ENCODE results near the gene SLC38A1. TPM values are rescaled to one million over a fixed set of nuclear protein-coding genes. Genes with fewer than 3 reads are reported as not detected.

Gene SLC38A1
- polyA plus RNA-seq, 1 of the 3 experiments (the other 2 are of a cell fraction), result 20.7 TPM

DNA sequence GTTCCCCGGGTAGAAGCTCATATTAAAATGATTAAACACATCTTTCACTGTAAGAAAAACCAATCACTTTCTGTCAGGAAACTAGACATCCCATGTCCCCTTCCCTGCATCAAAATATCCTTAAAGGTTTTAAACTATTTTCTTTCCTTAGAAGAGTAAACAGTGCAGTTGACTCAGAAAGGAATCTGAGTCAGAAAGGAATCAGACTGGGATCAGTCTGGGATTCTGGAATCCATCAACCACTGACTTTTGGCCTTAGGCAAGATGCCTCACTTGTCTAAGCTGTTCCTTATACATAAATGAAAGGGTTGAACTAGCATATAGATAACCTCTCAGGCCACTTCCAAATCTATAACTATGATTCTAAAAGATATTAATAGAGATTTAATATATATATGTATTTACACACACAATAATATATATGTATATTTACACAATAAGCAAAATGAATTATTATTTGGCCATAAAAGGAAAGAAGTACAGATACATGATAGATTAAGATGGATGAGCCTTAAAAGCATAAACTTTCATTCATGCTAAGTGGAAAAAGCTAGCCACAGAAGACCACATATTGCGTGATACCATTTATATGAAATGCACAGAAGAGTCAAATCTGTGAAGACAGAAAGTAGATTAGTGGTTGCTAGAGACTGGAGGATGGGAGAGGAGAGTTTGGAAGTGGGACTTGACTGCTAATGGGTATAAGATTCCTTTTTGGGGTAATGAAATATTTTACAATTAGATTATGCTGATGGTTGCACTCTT lies 114.4 kb downstream of the SLC38A1 start:
- Histone ChIP-seq H3K4me1 (ENCODE audit: control insufficient read depth in 1 of 2, insufficient read depth in 2 of 2, low read depth in 1 of 2, low read length in 1 of 2) (peaks cover 9 to 36% of the 10 kb centered on the region in 2 experiments; a peak in 2 of 4 replicates), H3K27me3 (ENCODE audit: insufficient read depth) (no peaks in the 10 kb centered on the region), H3K9me2 (no peaks in the 10 kb centered on the region), H3K4me3 (ENCODE audit: low read depth in 2 of 2, low read length in 1 of 2) (peak overlapping the region in 1 of 2 experiments; percentile 41; a peak in 1 of 4 replicates), H3K9ac (peak overlapping the region; percentile 42; the same call in 1 of the 2 replicates), H3K9me3 (peaks cover 6% of the 10 kb centered on the region; the same call in 1 of the 2 replicates), H3F3A (replicated peaks; ENCODE audit: insufficient read depth) (peaks cover 20% of the 10 kb centered on the region), H2AFZ (ENCODE audit: low read depth) (peak overlapping the region; percentile 69; the same call in 1 of the 2 replicates), H3K79me2 (ENCODE audit: insufficient read depth) (no peaks in the 10 kb centered on the region), H3K36me3 (replicated peaks in 1 of 2; ENCODE audit: control insufficient read depth in 1 of 2, insufficient read depth in 2 of 2, low read length in 1 of 2) (no peaks in the 10 kb centered on the region), H3K4me2 (peak overlapping the region; percentile 66), H3K27ac (ENCODE audit: low read depth in 2 of 2, low read length in 1 of 2) (peak overlapping the region; percentile 85 to 86), H4K20me1 (ENCODE audit: insufficient read depth) (no peaks in the 10 kb centered on the region)
- POLR2A ChIA-PET, result no interaction called here
- CTCF ChIA-PET, result interaction anchor here (0.8 to 2.3 kb wide), 13 partner anchors 9 to 523 kb away, joined by 3 to 13 read pairs (median 4); partner anchors contain the start of gene SLC38A1
- no peak for DNase-seq
- 36% methylated on average over 2 of the region's 2 CpGs for WGBS (ENCODE audit: low lambda C conversion rate)
- TF ChIP-seq, protein P1, sequence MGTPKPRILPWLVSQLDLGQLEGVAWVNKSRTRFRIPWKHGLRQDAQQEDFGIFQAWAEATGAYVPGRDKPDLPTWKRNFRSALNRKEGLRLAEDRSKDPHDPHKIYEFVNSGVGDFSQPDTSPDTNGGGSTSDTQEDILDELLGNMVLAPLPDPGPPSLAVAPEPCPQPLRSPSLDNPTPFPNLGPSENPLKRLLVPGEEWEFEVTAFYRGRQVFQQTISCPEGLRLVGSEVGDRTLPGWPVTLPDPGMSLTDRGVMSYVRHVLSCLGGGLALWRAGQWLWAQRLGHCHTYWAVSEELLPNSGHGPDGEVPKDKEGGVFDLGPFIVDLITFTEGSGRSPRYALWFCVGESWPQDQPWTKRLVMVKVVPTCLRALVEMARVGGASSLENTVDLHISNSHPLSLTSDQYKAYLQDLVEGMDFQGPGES (IDR thresholded peaks at IDR 0.05; ENCODE audit: low read depth, low read length), result no peak
- TF ChIP-seq JUND (IDR thresholded peaks at IDR 0.05) (peak; percentile 78), FOXJ3 (CRISPR knock-in tag; IDR thresholded peaks at IDR 0.05) (no peak), FOSL2 (IDR thresholded peaks at IDR 0.05; ENCODE audit: borderline replicate concordance, low read depth) (peak; percentile 89), MXI1 (IDR thresholded peaks at IDR 0.05; ENCODE audit: low read depth, low read length) (no peak), YY1 (IDR thresholded peaks at IDR 0.05; ENCODE audit: low read depth) (0 out of 2 replicates have a peak, but pooled peaks have one; percentile 23), RCOR1 (IDR thresholded peaks at IDR 0.05; ENCODE audit: low read length) (no peak), FOXM1 (IDR thresholded peaks at IDR 0.05; ENCODE audit: low read depth) (0 out of 2 replicates have a peak, but pooled peaks have one; percentile 33), EP300 (IDR thresholded peaks at IDR 0.05; ENCODE audit: borderline replicate concordance in 1 of 2, low read depth in 1 of 2, low read length in 1 of 2) (peak; percentile 28 to 86; a peak in 3 of 4 replicates), TCF12 (IDR thresholded peaks at IDR 0.05) (peak; percentile 99), SIN3A (IDR thresholded peaks at IDR 0.05; ENCODE audit: borderline replicate concordance, low read depth, low read length) (no peak), MEF2A (IDR thresholded peaks at IDR 0.05; ENCODE audit: borderline replicate concordance, low read depth) (peak; percentile 46; the same call in 1 of the 2 replicates), GATA2 (CRISPR knock-in tag; IDR thresholded peaks at IDR 0.05) (no peak), CHD2 (IDR thresholded peaks at IDR 0.05; ENCODE audit: low read length, partially characterized antibody) (no peak), NFIC (IDR thresholded peaks at IDR 0.05; ENCODE audit: borderline replicate concordance) (peak; percentile 69; the same call in 1 of the 2 replicates), RAD21 (IDR thresholded peaks at IDR 0.05; ENCODE audit: low read length) (no peak), RXRA (IDR thresholded peaks at IDR 0.05; ENCODE audit: borderline replicate concordance, low read depth) (peak; percentile 29; the same call in 1 of the 2 replicates)
- TF ChIP-seq, protein P2, sequence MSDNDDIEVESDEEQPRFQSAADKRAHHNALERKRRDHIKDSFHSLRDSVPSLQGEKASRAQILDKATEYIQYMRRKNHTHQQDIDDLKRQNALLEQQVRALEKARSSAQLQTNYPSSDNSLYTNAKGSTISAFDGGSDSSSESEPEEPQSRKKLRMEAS (IDR thresholded peaks at IDR 0.05; ENCODE audit: low read depth), result no peak
- TF ChIP-seq, protein P3, sequence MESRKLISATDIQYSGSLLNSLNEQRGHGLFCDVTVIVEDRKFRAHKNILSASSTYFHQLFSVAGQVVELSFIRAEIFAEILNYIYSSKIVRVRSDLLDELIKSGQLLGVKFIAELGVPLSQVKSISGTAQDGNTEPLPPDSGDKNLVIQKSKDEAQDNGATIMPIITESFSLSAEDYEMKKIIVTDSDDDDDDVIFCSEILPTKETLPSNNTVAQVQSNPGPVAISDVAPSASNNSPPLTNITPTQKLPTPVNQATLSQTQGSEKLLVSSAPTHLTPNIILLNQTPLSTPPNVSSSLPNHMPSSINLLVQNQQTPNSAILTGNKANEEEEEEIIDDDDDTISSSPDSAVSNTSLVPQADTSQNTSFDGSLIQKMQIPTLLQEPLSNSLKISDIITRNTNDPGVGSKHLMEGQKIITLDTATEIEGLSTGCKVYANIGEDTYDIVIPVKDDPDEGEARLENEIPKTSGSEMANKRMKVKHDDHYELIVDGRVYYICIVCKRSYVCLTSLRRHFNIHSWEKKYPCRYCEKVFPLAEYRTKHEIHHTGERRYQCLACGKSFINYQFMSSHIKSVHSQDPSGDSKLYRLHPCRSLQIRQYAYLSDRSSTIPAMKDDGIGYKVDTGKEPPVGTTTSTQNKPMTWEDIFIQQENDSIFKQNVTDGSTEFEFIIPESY (IDR thresholded peaks at IDR 0.05; ENCODE audit: borderline replicate concordance, low read depth), result no peak
- TF ChIP-seq, protein P4, sequence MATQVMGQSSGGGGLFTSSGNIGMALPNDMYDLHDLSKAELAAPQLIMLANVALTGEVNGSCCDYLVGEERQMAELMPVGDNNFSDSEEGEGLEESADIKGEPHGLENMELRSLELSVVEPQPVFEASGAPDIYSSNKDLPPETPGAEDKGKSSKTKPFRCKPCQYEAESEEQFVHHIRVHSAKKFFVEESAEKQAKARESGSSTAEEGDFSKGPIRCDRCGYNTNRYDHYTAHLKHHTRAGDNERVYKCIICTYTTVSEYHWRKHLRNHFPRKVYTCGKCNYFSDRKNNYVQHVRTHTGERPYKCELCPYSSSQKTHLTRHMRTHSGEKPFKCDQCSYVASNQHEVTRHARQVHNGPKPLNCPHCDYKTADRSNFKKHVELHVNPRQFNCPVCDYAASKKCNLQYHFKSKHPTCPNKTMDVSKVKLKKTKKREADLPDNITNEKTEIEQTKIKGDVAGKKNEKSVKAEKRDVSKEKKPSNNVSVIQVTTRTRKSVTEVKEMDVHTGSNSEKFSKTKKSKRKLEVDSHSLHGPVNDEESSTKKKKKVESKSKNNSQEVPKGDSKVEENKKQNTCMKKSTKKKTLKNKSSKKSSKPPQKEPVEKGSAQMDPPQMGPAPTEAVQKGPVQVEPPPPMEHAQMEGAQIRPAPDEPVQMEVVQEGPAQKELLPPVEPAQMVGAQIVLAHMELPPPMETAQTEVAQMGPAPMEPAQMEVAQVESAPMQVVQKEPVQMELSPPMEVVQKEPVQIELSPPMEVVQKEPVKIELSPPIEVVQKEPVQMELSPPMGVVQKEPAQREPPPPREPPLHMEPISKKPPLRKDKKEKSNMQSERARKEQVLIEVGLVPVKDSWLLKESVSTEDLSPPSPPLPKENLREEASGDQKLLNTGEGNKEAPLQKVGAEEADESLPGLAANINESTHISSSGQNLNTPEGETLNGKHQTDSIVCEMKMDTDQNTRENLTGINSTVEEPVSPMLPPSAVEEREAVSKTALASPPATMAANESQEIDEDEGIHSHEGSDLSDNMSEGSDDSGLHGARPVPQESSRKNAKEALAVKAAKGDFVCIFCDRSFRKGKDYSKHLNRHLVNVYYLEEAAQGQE (IDR thresholded peaks at IDR 0.05; ENCODE audit: low read depth, low read length), result 0 out of 2 replicates have a peak, but pooled peaks have one; percentile 41
- TF ChIP-seq, protein P5, sequence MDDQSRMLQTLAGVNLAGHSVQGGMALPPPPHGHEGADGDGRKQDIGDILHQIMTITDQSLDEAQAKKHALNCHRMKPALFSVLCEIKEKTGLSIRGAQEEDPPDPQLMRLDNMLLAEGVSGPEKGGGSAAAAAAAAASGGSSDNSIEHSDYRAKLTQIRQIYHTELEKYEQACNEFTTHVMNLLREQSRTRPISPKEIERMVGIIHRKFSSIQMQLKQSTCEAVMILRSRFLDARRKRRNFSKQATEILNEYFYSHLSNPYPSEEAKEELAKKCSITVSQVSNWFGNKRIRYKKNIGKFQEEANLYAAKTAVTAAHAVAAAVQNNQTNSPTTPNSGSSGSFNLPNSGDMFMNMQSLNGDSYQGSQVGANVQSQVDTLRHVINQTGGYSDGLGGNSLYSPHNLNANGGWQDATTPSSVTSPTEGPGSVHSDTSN (IDR thresholded peaks at IDR 0.05), result peak; percentile 96
- TF ChIP-seq, protein P6, sequence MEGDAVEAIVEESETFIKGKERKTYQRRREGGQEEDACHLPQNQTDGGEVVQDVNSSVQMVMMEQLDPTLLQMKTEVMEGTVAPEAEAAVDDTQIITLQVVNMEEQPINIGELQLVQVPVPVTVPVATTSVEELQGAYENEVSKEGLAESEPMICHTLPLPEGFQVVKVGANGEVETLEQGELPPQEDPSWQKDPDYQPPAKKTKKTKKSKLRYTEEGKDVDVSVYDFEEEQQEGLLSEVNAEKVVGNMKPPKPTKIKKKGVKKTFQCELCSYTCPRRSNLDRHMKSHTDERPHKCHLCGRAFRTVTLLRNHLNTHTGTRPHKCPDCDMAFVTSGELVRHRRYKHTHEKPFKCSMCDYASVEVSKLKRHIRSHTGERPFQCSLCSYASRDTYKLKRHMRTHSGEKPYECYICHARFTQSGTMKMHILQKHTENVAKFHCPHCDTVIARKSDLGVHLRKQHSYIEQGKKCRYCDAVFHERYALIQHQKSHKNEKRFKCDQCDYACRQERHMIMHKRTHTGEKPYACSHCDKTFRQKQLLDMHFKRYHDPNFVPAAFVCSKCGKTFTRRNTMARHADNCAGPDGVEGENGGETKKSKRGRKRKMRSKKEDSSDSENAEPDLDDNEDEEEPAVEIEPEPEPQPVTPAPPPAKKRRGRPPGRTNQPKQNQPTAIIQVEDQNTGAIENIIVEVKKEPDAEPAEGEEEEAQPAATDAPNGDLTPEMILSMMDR (IDR thresholded peaks at IDR 0.05), result no peak

Measured in SK-N-SH (cell line).